ELR (cell line): ENCODE results near the gene HOXC12.

Experiments
- DNase-seq: peaks from one replicate; pipeline ENCODE4 v3.0.0-alpha.2; 2015; ENCODE audit warnings: low read depth

Gene HOXC12

GRCh38 chr12:53941187-53941586, 13.5 kb upstream of the HOXC12 start:
- no peak for DNase-seq

- DNase-seq = no peak
Measured at GRCh38 chr12:53941750-53942149, 13.0 kb upstream of the HOXC12 start.

- no peak for DNase-seq
Measured at GRCh38 chr12:53942467-53942997, 12.2 kb upstream of the HOXC12 start.

GRCh38 chr12:53944209-53944608, 10.5 kb upstream of the HOXC12 start:
- DNase-seq = no peak

GRCh38 chr12:53944907-53945847, 9.5 kb upstream of the HOXC12 start:
- DNase-seq = no peak

- no peak for DNase-seq
Measured at GRCh38 chr12:53947743-53948142, 7.0 kb upstream of the HOXC12 start.

GRCh38 chr12:53948650-53949593, 5.8 kb upstream of the HOXC12 start:
- DNase-seq = no peak

- no peak for DNase-seq
Measured at GRCh38 chr12:53949631-53950436, 4.9 kb upstream of the HOXC12 start.

- DNase-seq = no peak
Measured at GRCh38 chr12:53950437-53950773, 4.3 kb upstream of the HOXC12 start.

- DNase-seq = no peak
Measured at GRCh38 chr12:53950789-53951576, 3.7 kb upstream of the HOXC12 start.

GRCh38 chr12:53951577-53952334, 2.9 kb upstream of the HOXC12 start:
- DNase-seq = no peak

GRCh38 chr12:53952335-53952694, 2.4 kb upstream of the HOXC12 start:
- DNase-seq = no peak

GRCh38 chr12:53952871-53953734, 1.6 kb upstream of the HOXC12 start:
- no peak for DNase-seq

- DNase-seq = no peak
Measured at GRCh38 chr12:53953831-53954693, 641 bp upstream of the HOXC12 start.

- DNase-seq = no peak
Measured at GRCh38 chr12:53955036-53955775, 503 bp downstream of the HOXC12 start.

- DNase-seq = no peak
Measured at GRCh38 chr12:53955776-53956250, 1.1 kb downstream of the HOXC12 start.

GRCh38 chr12:53956251-53956887, 1.7 kb downstream of the HOXC12 start:
- DNase-seq = no peak
